Mesenchymal stem cell (in vitro differentiated cells and primary cell): ENCODE results near the gene NECTIN1.

Experiments used
- DNase-seq: peaks from one replicate; pipeline ENCODE4 v3.0.0-alpha.2; 2013
- H2AFZ ChIP-seq: one replicate; pipeline ENCODE4 v1.6.1; 2013; ENCODE audit warnings: low read depth, mild to moderate bottlenecking, control low read depth, inconsistent platforms, low read length, moderate library complexity
- H2AK5ac ChIP-seq: 2 replicates; pipeline ENCODE4 v1.6.1; 2013; ENCODE audit warnings: low read length, moderate library complexity, mild to moderate bottlenecking, inconsistent platforms; ENCODE audit not compliant: severe bottlenecking
- H2BK120ac ChIP-seq: one replicate; pipeline ENCODE4 v1.6.1; 2013; ENCODE audit warnings: low read depth, mild to moderate bottlenecking, inconsistent platforms, low read length, moderate library complexity
- H2BK12ac ChIP-seq, 2 experiments: one replicate each; pipeline ENCODE4 v1.6.1; 2013; ENCODE audit warnings: inconsistent platforms in 2 of 2, low read length in 2 of 2, mild to moderate bottlenecking in 2 of 2, moderate library complexity in 2 of 2, control low read depth in 1 of 2
- H2BK15ac ChIP-seq: one replicate; pipeline ENCODE4 v1.6.1; 2013; ENCODE audit warnings: mild to moderate bottlenecking, low read depth, inconsistent platforms; ENCODE audit not compliant: poor library complexity, severe bottlenecking
- H2BK5ac ChIP-seq: 2 replicates; pipeline ENCODE4 v1.6.1; 2013; ENCODE audit warnings: low read depth, mild to moderate bottlenecking, low read length, control low read depth, inconsistent platforms; ENCODE audit not compliant: poor library complexity, severe bottlenecking
- H3K14ac ChIP-seq, 2 experiments: one replicate each; pipeline ENCODE4 v1.6.1; 2013; ENCODE audit warnings: inconsistent platforms in 2 of 2, low read length in 2 of 2, control low read depth in 1 of 2, mild to moderate bottlenecking in 1 of 2, moderate library complexity in 1 of 2
- H3K18ac ChIP-seq, 2 experiments: one replicate each; pipeline ENCODE4 v1.6.1; 2013; ENCODE audit warnings: inconsistent platforms in 2 of 2, low read length in 2 of 2, control low read depth in 1 of 2, low read depth in 1 of 2, mild to moderate bottlenecking in 1 of 2
- H3K23ac ChIP-seq, 2 experiments: one replicate each; pipeline ENCODE4 v1.6.1; 2013; ENCODE audit warnings: inconsistent platforms in 2 of 2, low read length in 2 of 2, mild to moderate bottlenecking in 2 of 2, moderate library complexity in 2 of 2, control low read depth in 1 of 2
- H3K27ac ChIP-seq: 2 replicates; pipeline ENCODE4 v1.5.1; 2013; ENCODE audit warnings: mild to moderate bottlenecking, moderate library complexity, low read length, control low read depth, inconsistent platforms; ENCODE audit not compliant: poor library complexity, severe bottlenecking
- H3K27me3 ChIP-seq, 2 experiments: 2 replicates each; pipeline versions ENCODE4 v1.6.1 to v1.7.0; 2013; ENCODE audit warnings: low read length in 2 of 2, mild to moderate bottlenecking in 2 of 2, moderate library complexity in 2 of 2, control low read depth in 1 of 2, inconsistent platforms in 1 of 2; ENCODE audit not compliant: control insufficient read depth in 1 of 2, insufficient read depth in 1 of 2
- H3K36me3 ChIP-seq, 2 experiments: 2 replicates each; pipeline versions ENCODE4 v1.6.1 to v1.7.0; 2013; ENCODE audit warnings: low read length in 2 of 2, control low read depth in 1 of 2, inconsistent platforms in 1 of 2, low read depth in 1 of 2, mild to moderate bottlenecking in 1 of 2; ENCODE audit not compliant: insufficient read depth in 2 of 2, control insufficient read depth in 1 of 2
- H3K4ac ChIP-seq, 2 experiments: one replicate each; pipeline ENCODE4 v1.6.1; 2013; ENCODE audit warnings: inconsistent platforms in 2 of 2, low read length in 2 of 2, mild to moderate bottlenecking in 2 of 2, moderate library complexity in 2 of 2, control low read depth in 1 of 2, low read depth in 1 of 2
- H3K4me1 ChIP-seq: 2 replicates; pipeline ENCODE4 v1.6.1; 2013; ENCODE audit warnings: low read depth, low read length, control low read depth; ENCODE audit not compliant: control insufficient read depth, insufficient read depth
- H3K4me2 ChIP-seq: 2 replicates; pipeline ENCODE4 v1.6.1; 2013; ENCODE audit warnings: low read length, mild to moderate bottlenecking, inconsistent platforms; ENCODE audit not compliant: poor library complexity, severe bottlenecking
- H3K4me3 ChIP-seq, 2 experiments: 2 replicates each; pipeline versions ENCODE4 v1.5.1 to v1.7.0; 2013; ENCODE audit warnings: low read length in 2 of 2, mild to moderate bottlenecking in 2 of 2, control low read depth in 1 of 2, low read depth in 1 of 2; ENCODE audit not compliant: insufficient read depth in 1 of 2
- H3K79me1 ChIP-seq: replicated peaks from 2 replicates; pipeline ENCODE4 v1.6.1; 2013; ENCODE audit warnings: mild to moderate bottlenecking, control low read depth, low read length, inconsistent platforms; ENCODE audit not compliant: poor library complexity, severe bottlenecking
- H3K9ac ChIP-seq: 2 replicates; pipeline ENCODE4 v1.7.0; 2013; ENCODE audit warnings: mild to moderate bottlenecking, low read length, moderate library complexity
- H3K9me3 ChIP-seq: 2 replicates; pipeline ENCODE4 v1.7.0; 2013; ENCODE audit warnings: mild to moderate bottlenecking, low read length; ENCODE audit not compliant: control insufficient read depth
- H4K8ac ChIP-seq: one replicate; pipeline ENCODE4 v1.6.1; 2013; ENCODE audit warnings: inconsistent platforms, mild to moderate bottlenecking, low read length, moderate library complexity
- H4K91ac ChIP-seq: one replicate; pipeline ENCODE4 v1.6.1; 2013; ENCODE audit warnings: mild to moderate bottlenecking, low read length, inconsistent platforms
- WGBS: methylation state at CpG from one replicate; pipeline ENCODE4 v1.1.7; 2013; ENCODE audit warnings: mixed read lengths; 5-methylcytosine and 5-hydroxymethylcytosine counted together

The NECTIN1 gene

GRCh38 chr11:119711476-119711875, 17.5 kb downstream of the NECTIN1 start:
- H3K27me3 ChIP-seq: no peaks in the 10 kb centered on the region
- DNase-seq: no peak
- H3K4me3 ChIP-seq: no peak overlapping the region
- 87% methylated on average over 4 of the region's 4 CpGs for WGBS
- no peak overlapping the region for H3K4me2 ChIP-seq
- no peak overlapping the region for H2BK5ac ChIP-seq
- no peaks in the 10 kb centered on the region for H3K9me3 ChIP-seq
- no peak overlapping the region for H2BK120ac ChIP-seq
- no peak overlapping the region for H3K9ac ChIP-seq
- no peak overlapping the region for H3K23ac ChIP-seq
- H3K18ac ChIP-seq: no peak overlapping the region
- no peak overlapping the region for H3K4ac ChIP-seq
- H3K79me1 ChIP-seq: peaks cover 55% of the 10 kb centered on the region
- H2BK12ac ChIP-seq: no peak overlapping the region
- peak overlapping the region; percentile 78 for H2AK5ac ChIP-seq
- H3K27ac ChIP-seq: no peak overlapping the region
- peaks cover 0 to 5% of the 10 kb centered on the region in 2 experiments for H3K36me3 ChIP-seq
- H4K8ac ChIP-seq: no peak overlapping the region
- H3K14ac ChIP-seq: no peak overlapping the region
- H4K91ac ChIP-seq: no peak overlapping the region
- no peak overlapping the region for H2AFZ ChIP-seq
- H3K4me1 ChIP-seq: peaks cover 53% of the 10 kb centered on the region
- H2BK15ac ChIP-seq: no peak overlapping the region

- H3K23ac ChIP-seq: no peak overlapping the region
Measured at GRCh38 chr11:119710417-119710816, 18.6 kb downstream of the NECTIN1 start.

GRCh38 chr11:119709638-119710346, 19.2 kb downstream of the NECTIN1 start:
- Histone ChIP-seq H2BK15ac (no peak overlapping the region), H3K79me1 (peaks cover 50% of the 10 kb centered on the region), H2AK5ac (no peak overlapping the region), H2BK5ac (no peak overlapping the region), H3K9ac (no peak overlapping the region), H2BK12ac (no peak overlapping the region), H3K23ac (peak overlapping the region in 1 of 2 experiments; percentile 14), H4K8ac (no peak overlapping the region), H3K4me2 (no peak overlapping the region), H3K14ac (no peak overlapping the region), H3K9me3 (no peaks in the 10 kb centered on the region), H3K4me3 (no peak overlapping the region), H3K18ac (peak overlapping the region in 1 of 2 experiments; percentile 18), H3K36me3 (peaks cover 3 to 9% of the 10 kb centered on the region in 2 experiments), H3K27me3 (no peaks in the 10 kb centered on the region), H3K4ac (peak overlapping the region in 1 of 2 experiments; percentile 24), H3K4me1 (peaks cover 44% of the 10 kb centered on the region), H4K91ac (no peak overlapping the region), H2AFZ (no peak overlapping the region), H3K27ac (no peak overlapping the region), H2BK120ac (no peak overlapping the region)
- peak; percentile 83 for DNase-seq
- 84% methylated on average over 16 of the region's 22 CpGs for WGBS

More at GRCh38 chr11:119710417-119710816, 18.6 kb downstream of the NECTIN1 start:
- peaks cover 0 to 7% of the 10 kb centered on the region in 2 experiments for H3K36me3 ChIP-seq
- H3K27ac ChIP-seq: no peak overlapping the region
- no peaks in the 10 kb centered on the region for H3K9me3 ChIP-seq
- H3K4me1 ChIP-seq: peaks cover 46% of the 10 kb centered on the region
- 90% methylated on average over 2 of the region's 2 CpGs for WGBS
- H3K4me3 ChIP-seq: no peak overlapping the region
- H3K9ac ChIP-seq: no peak overlapping the region
- H3K14ac ChIP-seq: no peak overlapping the region
- H2BK15ac ChIP-seq: no peak overlapping the region
- no peak overlapping the region for H3K4ac ChIP-seq
- H2BK5ac ChIP-seq: no peak overlapping the region
- H2AFZ ChIP-seq: no peak overlapping the region
- no peak overlapping the region for H2BK120ac ChIP-seq
- H3K4me2 ChIP-seq: no peak overlapping the region
- no peak overlapping the region for H4K8ac ChIP-seq
- H3K18ac ChIP-seq: no peak overlapping the region
- no peak overlapping the region for H2AK5ac ChIP-seq
- H4K91ac ChIP-seq: no peak overlapping the region
- H3K79me1 ChIP-seq: peaks cover 52% of the 10 kb centered on the region
- no peaks in the 10 kb centered on the region for H3K27me3 ChIP-seq
- H2BK12ac ChIP-seq: no peak overlapping the region
- no peak for DNase-seq

GRCh38 chr11:119709171-119709570, 19.8 kb downstream of the NECTIN1 start:
- Histone ChIP-seq H4K91ac (peak overlapping the region; percentile 43), H3K4me2 (no peak overlapping the region), H4K8ac (peak overlapping the region; percentile 83), H2BK15ac (peak overlapping the region; percentile 9), H3K36me3 (peaks cover 4 to 6% of the 10 kb centered on the region in 2 experiments), H3K4ac (no peak overlapping the region), H3K9ac (no peak overlapping the region), H3K4me1 (peaks cover 39% of the 10 kb centered on the region), H2BK120ac (no peak overlapping the region), H2BK12ac (no peak overlapping the region), H2AK5ac (no peak overlapping the region), H3K4me3 (no peak overlapping the region), H3K23ac (no peak overlapping the region), H3K14ac (no peak overlapping the region), H3K27me3 (no peaks in the 10 kb centered on the region), H2AFZ (no peak overlapping the region), H3K18ac (peak overlapping the region in 1 of 2 experiments; percentile 18), H3K27ac (no peak overlapping the region), H3K79me1 (peaks cover 51% of the 10 kb centered on the region), H3K9me3 (no peaks in the 10 kb centered on the region), H2BK5ac (no peak overlapping the region)
- no peak for DNase-seq
- 76% methylated on average over 9 of the region's 9 CpGs for WGBS
